HUDEP-2 (cell line): Measurements from ENCODE around the gene ANO3.

ENCODE experiments used
- DNase-seq, 76 experiments: peaks; one replicate each; lab custom pipeline; 2025; ENCODE audit not compliant: unreplicated experiment in 76 of 76; lab: John Stamatoyannopoulos, UW

The ANO3 gene

DNA sequence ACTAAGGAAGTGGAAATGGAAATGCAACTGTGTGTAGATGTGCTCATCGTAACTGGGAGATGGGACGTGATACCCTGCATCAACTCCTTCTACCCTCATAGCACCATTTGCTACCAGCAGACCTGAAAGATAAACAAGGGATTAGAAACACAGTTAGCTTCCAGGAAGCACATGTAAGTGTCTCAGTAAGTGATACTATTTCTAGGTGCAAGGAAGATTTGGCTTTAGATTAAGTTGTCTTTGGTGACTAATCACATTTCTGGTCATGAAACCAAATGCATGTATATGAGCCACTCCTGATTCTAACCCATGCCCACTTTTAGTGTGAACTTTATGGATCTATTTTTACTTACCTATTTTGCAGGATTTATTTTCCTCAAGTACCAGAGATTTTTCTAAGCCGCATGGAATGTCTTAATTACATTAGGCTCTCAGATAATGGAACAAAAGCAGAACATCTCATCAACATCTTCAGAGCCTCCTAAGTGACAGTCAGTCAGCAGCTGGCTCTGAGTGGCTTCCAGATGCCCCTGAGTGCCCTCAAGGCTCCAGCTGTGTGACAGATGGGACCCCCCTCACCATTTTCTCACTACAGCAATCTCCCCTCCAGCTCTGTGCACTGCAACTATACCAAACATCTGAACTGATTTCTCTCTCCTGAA, 368.8 kb downstream of the ANO3 start:
- DNase-seq: no peak

DNA sequence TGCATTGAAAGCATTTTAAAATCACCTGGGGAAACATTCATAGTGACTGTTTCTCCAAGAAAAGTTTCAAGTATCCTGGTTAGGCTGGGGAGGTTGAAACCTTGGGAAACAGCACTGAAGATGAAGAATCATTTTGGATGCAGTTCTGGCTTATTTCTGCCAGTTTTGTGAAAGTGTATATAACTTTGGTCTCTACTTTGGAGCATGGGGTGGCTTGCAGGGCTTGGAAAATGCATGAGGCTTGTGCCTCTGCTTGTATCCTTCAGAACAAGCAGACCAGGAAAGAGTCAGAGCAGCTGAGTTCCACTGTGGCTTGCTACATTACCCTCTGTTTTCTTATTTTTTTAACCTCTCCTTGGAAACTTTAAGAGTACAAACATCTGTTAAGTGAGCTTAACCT, 370.5 kb downstream of the ANO3 start:
- DNase-seq: no peak

DNA sequence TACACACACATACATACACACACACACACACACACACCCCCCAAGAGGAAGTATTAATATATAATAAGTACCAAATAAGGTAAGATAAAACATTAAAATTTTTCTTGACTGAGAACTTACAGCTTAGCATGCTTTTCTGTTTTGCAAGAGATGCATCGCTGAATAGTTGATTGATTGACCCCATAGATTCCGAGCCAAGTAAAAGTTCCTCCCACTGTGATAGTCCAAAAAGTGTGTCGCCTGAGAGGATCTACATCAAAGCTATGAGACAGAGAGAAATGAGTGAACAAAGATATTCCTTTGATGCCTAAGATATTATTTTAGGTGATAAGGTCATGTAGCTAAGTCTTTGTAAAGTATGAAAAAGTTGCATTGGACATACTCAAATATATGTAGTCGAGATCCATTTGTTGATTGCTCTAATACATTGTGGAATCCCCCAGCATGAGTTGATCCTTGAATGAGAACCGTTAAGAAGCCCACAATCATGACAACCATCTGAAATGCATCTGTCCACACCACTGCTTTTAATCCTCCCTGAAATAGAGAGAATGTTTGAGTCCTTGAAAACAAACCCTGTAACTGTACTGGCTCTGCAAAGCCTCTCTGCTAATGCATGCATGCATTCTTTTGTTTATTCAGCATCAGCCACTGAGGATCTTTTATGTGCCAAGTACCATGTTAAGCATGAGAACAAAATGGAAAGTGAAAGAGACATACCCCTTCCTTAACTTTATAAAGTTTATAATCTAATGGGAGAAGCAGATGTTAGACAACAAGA, 371.7 kb downstream of the ANO3 start:
- DNase-seq: no peak

DNA sequence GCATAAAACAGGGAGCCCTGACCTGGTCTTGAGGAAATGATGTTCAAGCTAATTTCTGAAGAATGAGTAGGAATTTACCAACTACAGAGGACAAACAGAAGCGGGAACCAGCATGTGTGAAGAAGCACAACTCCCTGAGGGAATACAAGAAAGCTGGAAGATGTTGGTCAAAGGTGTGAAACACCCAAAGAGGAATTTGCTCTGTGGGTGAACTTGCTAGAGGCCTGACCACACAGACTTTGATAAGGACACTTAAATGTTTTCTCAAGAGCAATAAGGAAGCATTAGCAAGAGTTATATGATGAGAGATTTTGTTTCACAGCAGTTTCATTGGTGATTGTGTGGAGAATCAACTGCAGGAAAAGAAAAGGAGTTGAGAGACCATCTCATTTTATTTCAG, 372.3 kb downstream of the ANO3 start:
- DNase-seq: no peak

DNA sequence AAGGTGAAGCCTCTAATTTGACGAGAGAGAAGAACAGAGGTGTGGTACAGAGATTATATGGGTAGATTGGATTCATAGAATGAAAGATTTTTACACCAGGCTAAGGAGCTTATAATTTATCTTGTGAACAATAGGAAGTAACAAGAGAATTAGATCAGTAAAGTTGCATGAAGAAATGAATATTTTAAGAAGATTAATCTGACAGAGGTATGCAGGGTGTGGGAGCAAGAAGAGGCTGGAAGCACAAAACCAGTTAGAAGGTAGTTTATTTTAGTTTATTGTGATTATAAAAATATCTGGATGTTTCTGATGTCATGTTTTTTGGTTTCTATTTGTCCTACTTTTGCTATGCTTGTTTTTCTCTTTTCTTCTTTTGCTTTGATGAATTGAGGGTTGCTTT, 374.3 kb downstream of the ANO3 start:
- DNase-seq: no peak

DNA sequence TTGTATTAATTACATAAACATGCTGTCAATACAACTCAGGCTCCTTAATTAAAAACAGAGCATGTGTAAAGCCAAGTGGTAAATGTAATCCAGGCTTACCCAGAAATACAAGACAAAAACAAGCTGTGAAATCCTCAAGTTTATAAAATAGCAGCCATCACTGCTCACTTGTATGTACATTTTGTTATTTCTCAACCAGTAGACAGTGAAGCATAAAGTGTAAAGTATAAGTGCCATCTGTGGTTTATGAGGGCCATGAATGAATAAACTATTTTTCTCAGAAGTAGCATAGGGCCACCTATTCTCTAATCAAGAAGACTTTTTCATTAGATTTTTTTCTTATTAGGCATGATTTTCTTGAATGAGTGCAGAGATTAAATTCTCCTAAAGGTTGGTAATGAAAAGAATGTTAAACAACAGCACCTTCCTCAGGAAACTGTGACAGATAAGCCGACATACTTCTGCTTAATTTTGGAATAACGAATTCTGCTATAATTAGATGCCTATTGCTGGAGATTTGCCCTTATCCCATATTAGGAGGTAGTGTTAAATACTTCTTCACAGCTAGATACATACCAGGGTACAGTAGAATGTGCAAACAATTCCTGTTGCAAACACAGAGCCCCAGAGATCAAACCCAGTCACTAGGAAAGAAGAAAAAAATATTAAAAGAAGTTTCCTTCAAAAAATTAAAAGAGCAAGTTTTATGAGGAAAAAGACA, 377.0 kb downstream of the ANO3 start:
- DNase-seq: no peak

DNA sequence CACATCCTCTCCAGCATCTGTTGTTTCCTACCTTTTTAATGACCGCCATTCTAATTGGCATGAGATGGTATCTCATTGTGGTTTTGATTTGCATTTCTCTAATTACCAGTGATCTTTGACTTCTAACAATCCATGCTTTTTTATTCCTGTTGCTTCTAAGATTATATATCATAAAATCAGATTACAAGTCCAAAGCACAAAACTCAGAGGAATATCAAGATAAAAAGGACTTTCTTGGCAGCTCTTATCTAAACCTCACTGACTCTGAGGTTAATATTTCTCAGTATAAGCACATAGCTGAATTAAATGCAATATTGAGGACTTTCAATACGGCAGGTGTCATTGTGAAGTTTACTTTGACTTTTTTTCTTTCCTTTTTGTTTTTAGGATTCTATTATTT, 378.6 kb downstream of the ANO3 start:
- DNase-seq: no peak

DNA sequence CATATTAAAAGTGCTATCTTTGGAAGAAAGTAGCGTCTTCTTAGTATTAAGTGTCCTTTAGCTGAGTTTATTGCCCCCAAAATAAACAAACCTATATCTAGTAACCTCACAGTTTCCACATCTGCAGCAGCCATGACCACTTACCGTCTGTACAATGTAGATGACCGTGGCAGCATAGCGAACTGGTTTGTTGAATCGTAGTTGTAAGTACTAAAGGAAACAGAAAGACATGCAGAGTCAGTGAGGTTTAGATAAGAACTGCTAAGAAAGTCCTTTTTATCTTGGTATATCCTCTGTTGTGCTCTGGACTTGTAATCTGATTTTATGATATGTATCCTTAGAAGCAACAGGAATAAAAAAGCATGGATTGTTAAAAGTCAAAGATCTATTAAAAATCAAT, 380.6 kb downstream of the ANO3 start:
- DNase-seq: no peak
